Panc1 (cell line): ENCODE data around the gene NOL3.

Experiments
- CTCF ChIP-seq: fragments of 450-650 bp; IDR thresholded peaks from 2 replicates; pipeline ENCODE4 v1.5.1; 2017; ENCODE audit warnings: mild to moderate bottlenecking
- POLR2AphosphoS5 ChIP-seq: IDR thresholded peaks from 2 replicates; pipeline ENCODE4 v1.6.1; 2012; ENCODE audit warnings: mild to moderate bottlenecking, low read depth, low read length, moderate library complexity
- SIN3A ChIP-seq: IDR thresholded peaks from 2 replicates; pipeline ENCODE4 v1.6.1; 2012; ENCODE audit warnings: low read depth, mild to moderate bottlenecking, low read length, moderate library complexity, borderline replicate concordance; ENCODE audit not compliant: insufficient read depth

GRCh38 chr16:67173323-67173722, 3.0 kb downstream of the NOL3 start:
- TF ChIP-seq CTCF: no peak
- no peak for TF ChIP-seq POLR2AphosphoS5
- no peak for TF ChIP-seq SIN3A
